GM19099 (cell line): Measurements from ENCODE around the gene CFAP54.

Experiments
- POLR2A ChIP-seq: IDR thresholded peaks from 3 replicates; pipeline ENCODE4 v1.6.1; 2011; ENCODE audit warnings: low read depth; ENCODE audit not compliant: insufficient read length; ENCODE audit errors: extremely low read depth

Gene CFAP54

GRCh38 chr12:96897421-96897820 is 408.0 kb downstream of the CFAP54 start:
- no peak for TF ChIP-seq POLR2A

- TF ChIP-seq POLR2A, result no peak
Measured at GRCh38 chr12:96901175-96901574, 411.8 kb downstream of the CFAP54 start.

GRCh38 chr12:96902076-96902475 is 412.7 kb downstream of the CFAP54 start:
- no peak for TF ChIP-seq POLR2A

GRCh38 chr12:96906498-96906848 is 417.1 kb downstream of the CFAP54 start:
- TF ChIP-seq POLR2A, result no peak

GRCh38 chr12:96906849-96907670 is 417.7 kb downstream of the CFAP54 start, which contains the start of gene NEDD1:
NEDD1 (plus strand) TSS chr12:96907257; CDS start chr12:96909760, 2,503 bp downstream.
- peak; percentile 88 for TF ChIP-seq POLR2A

GRCh38 chr12:96907671-96908422 is 418.5 kb downstream of the CFAP54 start:
- TF ChIP-seq POLR2A, result no peak

GRCh38 chr12:96908423-96908675 is 419.0 kb downstream of the CFAP54 start:
- no peak for TF ChIP-seq POLR2A

- TF ChIP-seq POLR2A, result no peak
Measured at GRCh38 chr12:96912261-96912660, 422.9 kb downstream of the CFAP54 start.

GRCh38 chr12:96912943-96913342 is 423.6 kb downstream of the CFAP54 start:
- no peak for TF ChIP-seq POLR2A

- TF ChIP-seq POLR2A, result no peak
Measured at GRCh38 chr12:96919510-96920210, 430.3 kb downstream of the CFAP54 start.
